Thyroid gland (tissue), 4 donors: ENCODE measurements around the gene ZBED4. TPM values are rescaled to one million over a fixed set of nuclear protein-coding genes. Genes with fewer than 3 reads are reported as not detected.
"Not testable (repeated sequence)": the region's sequence is repeated elsewhere in the genome, so short reads cannot be mapped to it uniquely, and the experiment has no call there.

ENCODE experiments used
- DNase-seq, 2 donors: peaks; one replicate each; pipeline ENCODE4 v3.0.0-alpha.2; 2019
- H3K27ac ChIP-seq, 3 donors: fragments of 200-600 bp; sonication (generic); 1 replicate in 2 of 3; 2 replicates in 1 of 3; pipeline ENCODE4 v1.5.1; 2016 to 2019; ENCODE audit warnings: mild to moderate bottlenecking in 1 of 3, moderate library complexity in 1 of 3
- H3K27me3 ChIP-seq: fragments of 200-600 bp; sonication (generic); one replicate; pipeline ENCODE4 v1.5.1; 2019
- H3K36me3 ChIP-seq, 2 donors: fragments of 200-600 bp; sonication (generic); one replicate each; pipeline ENCODE4 v1.5.1; 2016 to 2019
- H3K4me1 ChIP-seq, 2 donors: fragments of 200-600 bp; sonication (generic); one replicate each; pipeline ENCODE4 v1.5.1; 2017 to 2019
- H3K4me3 ChIP-seq, 3 donors: fragments of 200-600 bp; sonication (generic); replicated peaks in 1 of 3; 1 replicate in 2 of 3; 2 replicates in 1 of 3; pipeline ENCODE4 v1.5.1; 2016; ENCODE audit warnings: mild to moderate bottlenecking in 1 of 3
- H3K9me3 ChIP-seq: fragments of 200-600 bp; sonication (generic); one replicate; pipeline ENCODE4 v1.5.1; 2017
- CTCF ChIP-seq, 6 experiments: fragments of 200-600 bp in 3 of 6; fragments of 450-650 bp in 3 of 6; sonication (generic) in 3 of 6; IDR thresholded peaks; one replicate each; pipeline ENCODE4 v1.5.1; 2016 to 2019; ENCODE audit warnings: antibody characterized with exemption in 6 of 6, mild to moderate bottlenecking in 2 of 6, inconsistent platforms in 1 of 6, moderate library complexity in 1 of 6
- POLR2A ChIP-seq, 2 donors: fragments of 450-650 bp; IDR thresholded peaks; one replicate each; pipeline ENCODE4 v1.6.1; 2017; ENCODE audit warnings: antibody characterized with exemption in 2 of 2, mild to moderate bottlenecking in 2 of 2, moderate library complexity in 1 of 2
- WGBS, 2 donors: methylation state at CpG; one replicate each; pipeline ENCODE4 v1.1.5; 2017; 5-methylcytosine and 5-hydroxymethylcytosine counted together
- intact Hi-C: fragments of 100-400 bp; cut with DNase I; formaldehyde crosslinking; loops from one replicate; pipeline ENCODE4 v1.15.1; 2023
- total RNA-seq, 4 donors: library from RNA; depleted of rRNA; stranded (reverse); fragments of >200 nt; gene quantifications; one replicate each; pipeline ENCODE4 v1.2.3, GENCODE V29; 2016

The ZBED4 gene
- total RNA-seq, 4 donors from 2014 or later, result 9.4 to 15.8 (median 10.1) TPM

GRCh38 chr22:49850021-49850911 lies 3.4 kb upstream of the ZBED4 start:
- Histone ChIP-seq H3K27me3 (peaks cover 18% of the 10 kb centered on the region), H3K36me3 (no peaks in the 10 kb centered on the region), H3K4me1 (peaks cover 26 to 35% of the 10 kb centered on the region in 2 donors), H3K27ac (no peak overlapping the region), H3K4me3 (no peak overlapping the region), H3K9me3 (no peaks in the 10 kb centered on the region)
- WGBS, 2 donors, result 47 to 73% methylated on average over 11 to 14 of the region's 31 CpGs
- DNase-seq, result no peak
- no peak for TF ChIP-seq CTCF (IDR thresholded peaks at IDR 0.05)
- TF ChIP-seq POLR2A (IDR thresholded peaks at IDR 0.05), result no peak
- intact Hi-C loops, result loop anchor here (10.0 kb wide), 1 partner anchor 65 kb away; the partner anchor contains the start of genes ALG12 and CRELD2

GRCh38 chr22:49850959-49851802 lies 2.5 kb upstream of the ZBED4 start:
- intact Hi-C loops, result loop anchor here (10.0 kb wide), 1 partner anchor 64 kb away; the partner anchor contains the start of genes ALG12 and CRELD2
- no peak for TF ChIP-seq CTCF (IDR thresholded peaks at IDR 0.05)
- no peak for TF ChIP-seq POLR2A (IDR thresholded peaks at IDR 0.05)
- 84 to 89% methylated on average over 9 of the region's 10 CpGs for WGBS, 2 donors
- Histone ChIP-seq H3K4me3 (no peak overlapping the region), H3K9me3 (no peaks in the 10 kb centered on the region), H3K4me1 (peaks cover 36 to 41% of the 10 kb centered on the region in 2 donors), H3K27ac (no peak overlapping the region), H3K36me3 (no peaks in the 10 kb centered on the region), H3K27me3 (peaks cover 18% of the 10 kb centered on the region)
- DNase-seq, result no peak

GRCh38 chr22:49852568-49852897 lies 1.1 kb upstream of the ZBED4 start:
- Histone ChIP-seq H3K27ac (peak overlapping the region in 1 of 3 donors; percentile 95), H3K4me1 (peaks cover 40 to 41% of the 10 kb centered on the region in 2 donors), H3K4me3 (peak overlapping the region in 2 of 3 donors; percentile 65 to 72), H3K27me3 (peaks cover 18% of the 10 kb centered on the region)
- not testable (repeated sequence) for H3K36me3 ChIP-seq, H3K9me3 ChIP-seq, DNase-seq
- WGBS, 2 donors, result 58 to 62% methylated on average over 13 of the region's 13 CpGs
- intact Hi-C loops, result loop anchor here (10.0 kb wide), 1 partner anchor 62 kb away; the partner anchor contains the start of genes ALG12 and CRELD2

GRCh38 chr22:49853981-49854831 lies 562 bp downstream of the ZBED4 start:
- peaks cover 7% of the 10 kb centered on the region for H3K27me3 ChIP-seq
- H3K9me3 ChIP-seq, result no peaks in the 10 kb centered on the region
- H3K4me3 ChIP-seq, result peak overlapping the region in 2 of 3 donors; percentile 56 to 57
- TF ChIP-seq CTCF (IDR thresholded peaks at IDR 0.05) (no peak), POLR2A (IDR thresholded peaks at IDR 0.05) (no peak)
- peak overlapping the region; percentile 36 to 63 (median 53) for H3K27ac ChIP-seq
- 4% methylated on average over 23 to 24 of the region's 101 CpGs for WGBS, 2 donors
- intact Hi-C loops, result loop anchor here (10.0 kb wide), 1 partner anchor 61 kb away; the partner anchor contains the start of genes ALG12 and CRELD2
- H3K36me3 ChIP-seq, result no peaks in the 10 kb centered on the region
- peak; percentile 34 to 43 for DNase-seq
- peaks cover 28 to 29% of the 10 kb centered on the region in 2 donors for H3K4me1 ChIP-seq
